NCI-H510A (cell line): ENCODE results near the gene OVCA2.
"Not testable (repeated sequence)": the region's sequence is repeated elsewhere in the genome, so short reads cannot be mapped to it uniquely, and the experiment has no call there.

Source experiments
- DNase-seq: peaks from one replicate; lab custom pipeline; 2025; lab: John Stamatoyannopoulos, UW

The OVCA2 gene

DNA sequence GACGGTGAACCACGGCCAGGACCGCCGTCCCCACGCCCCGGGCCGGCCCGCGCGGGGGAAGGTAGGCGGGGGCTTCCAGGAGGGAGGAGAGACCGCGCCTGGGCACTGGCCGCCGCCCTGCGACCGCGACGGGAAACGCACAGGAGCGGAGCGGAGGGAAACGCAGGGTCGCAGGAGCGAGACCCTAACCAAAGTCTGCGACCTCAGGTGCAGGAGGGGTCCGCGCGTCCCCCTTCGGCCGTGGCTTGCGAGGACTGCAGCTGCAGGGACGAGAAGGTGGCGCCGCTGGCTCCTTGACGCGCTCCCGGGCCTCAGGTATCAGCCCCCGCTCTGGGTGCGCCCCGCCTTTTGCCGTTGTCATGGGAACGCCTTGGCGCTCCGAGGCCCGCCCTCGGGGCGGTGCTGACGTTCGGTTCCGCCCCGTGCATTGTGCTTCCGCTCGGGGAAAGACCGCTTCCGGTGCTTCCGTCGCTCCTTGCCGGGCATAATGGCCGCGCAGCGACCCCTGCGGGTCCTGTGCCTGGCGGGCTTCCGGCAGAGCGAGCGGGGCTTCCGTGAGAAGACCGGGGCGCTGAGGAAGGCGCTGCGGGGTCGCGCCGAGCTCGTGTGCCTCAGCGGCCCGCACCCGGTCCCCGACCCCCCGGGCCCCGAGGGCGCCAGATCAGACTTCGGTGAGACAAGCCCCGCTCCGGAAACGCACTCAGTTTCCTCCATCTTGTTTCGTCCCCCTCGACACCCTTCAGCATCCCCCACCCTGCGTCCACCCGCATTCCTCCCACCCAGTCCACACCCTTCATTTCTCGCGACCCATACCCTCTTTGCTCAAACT, at the start of gene OVCA2:
TSS of gene OVCA2 (plus strand) at position 462 of the 829 bp plus-strand sequence. CDS start at position 488, 26 bp downstream.
- peak; percentile 71 for DNase-seq

- DNase-seq = no peak
Measured at GRCh38 chr17:1992541-1992940, 49.3 kb upstream of the OVCA2 start.

- DNase-seq = no peak
Measured at GRCh38 chr17:1994707-1995106, 47.1 kb upstream of the OVCA2 start.

DNA sequence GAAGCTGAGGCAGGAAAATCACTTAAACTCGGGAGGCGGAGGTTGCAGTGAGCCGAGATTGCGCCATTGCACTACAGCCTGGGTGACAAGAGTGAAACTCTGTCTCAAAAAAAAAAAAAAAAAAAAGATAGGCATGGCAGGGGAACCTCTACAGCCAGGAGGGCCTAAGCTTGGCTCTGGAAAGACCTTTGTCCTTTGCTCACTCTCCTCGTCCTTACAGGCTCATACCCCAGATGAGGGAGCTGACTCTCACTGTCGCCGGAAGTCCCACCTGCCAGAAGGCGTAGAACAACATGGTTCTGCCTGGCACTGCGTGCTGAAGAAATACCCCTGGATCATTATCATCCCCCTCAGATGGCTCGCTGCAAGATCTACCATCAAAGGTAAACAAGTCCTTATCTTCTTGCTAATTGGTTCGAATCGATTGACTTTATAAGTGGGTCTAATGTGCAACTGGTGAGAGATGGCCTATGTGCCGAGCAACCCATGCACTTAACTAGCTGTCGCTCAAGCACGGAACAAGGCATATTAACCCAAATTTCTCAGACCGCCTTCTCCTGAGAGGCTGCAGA, 46.4 kb upstream of the OVCA2 start:
- no peak for DNase-seq

DNA sequence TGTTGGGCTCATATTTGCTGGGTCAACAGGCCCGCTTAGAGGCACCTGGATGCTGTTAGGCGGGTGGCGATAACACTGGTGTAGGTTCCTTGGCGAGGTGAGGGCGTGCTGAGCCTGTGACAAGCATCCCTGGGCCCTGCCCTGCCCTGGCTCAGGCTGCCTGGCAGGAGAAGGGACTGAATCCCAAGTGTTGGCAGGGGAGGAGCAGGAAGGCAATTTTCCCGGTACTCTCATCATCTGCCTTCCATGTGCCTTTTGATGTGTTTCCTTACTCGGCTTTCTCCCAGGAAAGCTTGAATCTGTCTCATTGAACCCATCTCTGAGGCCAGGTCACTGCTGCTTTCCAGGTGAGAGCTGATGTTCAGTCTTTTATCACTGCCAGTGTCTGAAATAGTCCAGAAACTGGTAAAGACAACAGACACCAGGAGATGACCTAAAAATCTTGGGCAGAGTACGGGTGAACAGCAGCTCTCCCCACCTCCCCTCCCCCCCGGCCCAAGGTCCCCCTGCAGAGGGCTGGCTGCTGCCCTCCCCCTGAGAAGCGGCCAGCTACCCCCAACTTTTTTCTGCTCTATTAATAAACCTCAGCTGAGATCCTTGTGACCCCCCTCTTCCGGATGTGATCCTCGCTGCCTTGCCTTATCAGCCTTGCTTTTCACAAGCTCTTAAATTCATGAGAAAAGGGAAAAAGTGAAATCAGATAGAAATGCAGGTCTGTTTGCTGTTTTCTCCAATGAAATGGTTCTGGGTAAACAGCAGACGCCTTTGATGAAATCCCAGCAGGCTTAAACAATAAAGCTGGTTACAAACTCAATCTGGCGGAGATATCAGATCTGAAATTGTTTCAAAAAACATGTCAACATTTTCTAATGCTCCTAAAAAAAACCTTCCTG, 45.7 kb upstream of the OVCA2 start:
- no peak for DNase-seq

GRCh38 chr17:1996800-1997288, 45.0 kb upstream of the OVCA2 start:
- DNase-seq = no peak

DNA sequence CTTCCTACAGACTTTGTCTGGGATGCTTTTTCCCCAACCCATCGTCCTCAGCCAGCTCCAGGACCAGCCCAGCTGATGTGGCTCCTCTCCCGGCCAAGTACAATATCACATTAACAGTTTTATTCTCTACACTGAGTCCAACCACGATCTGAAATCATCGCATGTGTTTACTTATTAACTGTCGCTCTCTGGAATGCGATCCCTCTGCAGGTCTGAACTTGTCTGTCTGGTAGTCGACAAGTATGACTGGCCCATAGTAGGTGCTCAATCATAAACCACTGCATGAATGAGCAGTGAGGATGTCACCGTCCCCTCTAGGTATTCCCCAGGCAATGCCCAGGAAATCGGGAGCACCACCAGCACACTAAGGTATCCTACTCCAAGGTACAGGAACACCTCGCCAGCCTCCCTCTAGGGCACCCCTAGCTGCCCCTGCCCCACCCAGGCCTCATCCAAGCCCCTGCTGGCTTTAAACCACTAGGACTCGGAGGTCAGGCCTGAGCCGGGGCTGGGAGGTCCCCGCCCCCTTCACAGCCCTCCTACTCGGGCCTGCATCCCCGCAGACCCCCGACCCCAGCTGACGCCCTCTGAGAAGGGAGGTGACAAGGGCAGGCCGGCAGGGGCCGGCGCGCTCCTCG, 44.4 kb upstream of the OVCA2 start:
- no peak for DNase-seq

DNA sequence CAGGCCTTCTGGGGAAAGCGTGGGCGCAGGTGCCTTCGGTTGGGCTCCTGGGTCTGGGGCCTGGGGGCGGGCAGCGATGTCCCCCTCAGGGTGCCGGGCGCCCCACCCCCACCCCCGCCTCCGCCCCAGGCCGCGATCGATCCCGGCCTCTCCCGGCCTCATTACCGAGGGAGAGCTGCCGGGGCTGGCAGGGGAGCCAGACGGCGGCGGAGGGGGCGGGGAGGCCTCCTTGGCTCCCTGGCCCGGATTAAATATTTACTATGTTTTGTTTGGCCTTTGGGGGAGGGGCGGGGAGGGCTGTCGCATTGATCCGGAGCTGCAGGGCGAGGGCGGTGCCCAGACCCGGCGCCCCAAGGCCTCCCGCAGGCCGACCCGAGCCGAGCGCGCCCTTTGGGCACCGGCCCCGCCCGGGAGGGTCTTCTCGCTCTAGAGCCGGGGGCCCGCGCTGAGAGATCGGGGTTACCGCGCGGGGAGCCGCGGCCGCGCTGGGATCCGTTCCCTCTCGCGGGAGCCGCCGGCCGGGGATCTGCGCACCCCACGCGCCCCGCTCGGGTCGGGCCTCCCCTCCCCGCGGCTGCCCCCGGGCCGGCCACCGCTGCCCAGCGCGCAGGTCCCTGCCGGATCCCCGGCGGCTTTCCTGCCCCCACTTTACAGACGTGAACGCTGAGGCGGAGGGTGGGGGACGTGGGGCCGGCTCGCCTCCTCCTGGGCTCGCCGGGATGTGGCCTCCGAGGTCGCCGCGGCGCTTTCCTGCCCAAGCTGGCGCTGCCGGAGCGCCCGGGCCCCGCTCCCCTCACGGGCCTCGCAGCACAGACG, 43.7 kb upstream of the OVCA2 start:
- DNase-seq = peak; percentile 27

- DNase-seq = peak; percentile 64
Measured at GRCh38 chr17:1999557-2000251, 42.1 kb upstream of the OVCA2 start.

GRCh38 chr17:2002767-2003329, 39.0 kb upstream of the OVCA2 start:
- no peak for DNase-seq

GRCh38 chr17:2003525-2003924, 38.3 kb upstream of the OVCA2 start:
- DNase-seq = no peak

- DNase-seq = no peak
Measured at GRCh38 chr17:2004435-2004952, 37.3 kb upstream of the OVCA2 start.

DNA sequence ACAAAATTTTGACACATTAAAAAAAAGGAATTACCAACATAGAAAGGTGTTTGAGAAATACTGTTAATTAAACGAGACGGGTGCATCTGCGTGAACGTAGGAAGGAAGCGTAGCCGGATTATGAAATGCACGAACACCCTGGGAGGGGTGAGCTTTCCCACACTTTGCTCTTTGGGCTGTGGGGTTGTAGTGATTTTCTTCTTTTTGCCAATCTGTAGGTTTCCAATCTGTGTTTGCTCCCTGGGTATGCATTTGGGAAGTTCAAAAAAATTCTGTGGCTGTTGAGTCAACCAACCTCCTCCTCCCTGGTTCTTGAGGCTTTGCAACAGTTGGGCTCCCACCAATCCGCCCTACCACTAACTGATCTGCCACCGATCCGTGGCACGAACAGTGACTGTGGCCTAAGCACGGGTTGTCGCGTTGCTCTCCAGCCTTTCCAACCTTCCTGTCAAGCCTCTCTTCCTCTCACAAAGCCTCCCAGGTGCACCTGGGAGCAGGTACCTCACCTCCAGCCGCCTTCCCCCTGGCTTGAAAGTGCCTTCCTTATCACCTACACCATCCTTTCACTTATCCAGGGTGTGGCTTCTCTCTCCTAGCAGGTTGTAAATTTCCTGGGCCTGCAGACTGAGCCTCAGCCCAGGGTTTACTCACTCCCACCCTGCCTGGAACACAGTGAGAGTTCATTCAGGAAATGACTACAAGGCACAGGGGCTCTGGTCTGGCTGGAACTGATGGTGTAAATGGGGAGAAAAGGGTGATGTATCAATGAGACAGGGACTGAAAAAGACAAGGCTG, 33.3 kb upstream of the OVCA2 start:
- DNase-seq = no peak

DNA sequence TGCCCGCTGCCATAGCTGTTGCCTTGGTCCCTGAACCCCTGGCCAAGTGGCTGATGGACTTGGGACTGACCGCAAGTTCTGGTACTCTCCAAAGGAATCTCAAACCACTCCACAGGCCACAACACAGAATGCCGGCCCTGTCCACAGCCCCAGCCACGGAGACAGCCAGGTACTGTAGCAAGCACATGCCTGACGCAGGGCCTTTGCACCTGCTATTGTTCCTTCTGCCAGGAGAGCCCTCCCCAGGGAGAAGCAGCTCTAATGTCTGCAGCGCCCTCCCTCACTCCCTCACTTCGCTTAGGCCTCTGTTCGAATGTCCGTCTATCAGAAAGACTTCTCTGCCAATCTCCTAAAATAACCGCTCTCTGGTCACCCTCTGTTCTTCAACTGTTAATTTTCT, 32.1 kb upstream of the OVCA2 start:
- DNase-seq = no peak

- no peak for DNase-seq
Measured at GRCh38 chr17:2011411-2012371, 30.1 kb upstream of the OVCA2 start.

DNA sequence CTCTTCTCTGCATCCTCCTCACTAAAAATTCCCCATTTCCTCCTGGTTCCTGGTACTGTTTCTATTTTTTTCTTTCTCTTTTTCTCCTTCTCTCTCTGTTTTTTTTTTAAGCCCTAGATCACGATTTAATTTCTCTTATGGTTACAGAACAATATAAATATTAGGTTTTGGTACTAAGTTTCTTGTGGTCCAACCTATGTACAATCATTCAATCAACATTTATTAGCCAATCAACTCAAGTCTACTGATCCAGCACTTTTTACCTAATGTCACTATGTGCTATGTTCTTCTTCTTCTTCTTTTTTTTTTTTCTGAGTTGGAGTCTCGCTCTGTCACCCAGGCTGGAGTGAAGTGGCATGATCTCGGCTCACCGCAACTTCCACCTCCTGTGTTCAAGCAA, 29.3 kb upstream of the OVCA2 start:
- no peak for DNase-seq

- not testable (repeated sequence) for DNase-seq
Measured at GRCh38 chr17:2013220-2013993, 28.4 kb upstream of the OVCA2 start.
